ENCODE measurements around the gene CD6.

- TF ChIP-seq POLR2AphosphoS5 (IDR thresholded peaks at IDR 0.05; ENCODE audit: low read depth, low read length) (no peak), SPI1 (IDR thresholded peaks at IDR 0.05; ENCODE audit: low read depth, low read length) (no peak), POLR2A (IDR thresholded peaks at IDR 0.05; ENCODE audit: low read depth, low read length) (no peak), TAF1 (IDR thresholded peaks at IDR 0.05; ENCODE audit: low read depth, low read length) (no peak)
Observed at GRCh38 chr11:61020551-61021235, 49.2 kb downstream of the CD6 start.
